ENCODE measurements around the gene BHLHE23. TPM values are rescaled to one million over a fixed set of nuclear protein-coding genes. Genes with fewer than 3 reads are reported as not detected.
"Not testable (repeated sequence)": the region's sequence is repeated elsewhere in the genome, so short reads cannot be mapped to it uniquely, and the experiment has no call there.

Gene BHLHE23
- total RNA-seq, 2 donors from 2014 or later, result not detected

GRCh38 chr20:62962221-62962879 lies 44.4 kb downstream of the BHLHE23 start:
- Histone ChIP-seq H3K27me3 (no peaks in the 10 kb centered on the region), H3K4me1 (no peaks in the 10 kb centered on the region), H3K9me3 (no peaks in the 10 kb centered on the region), H3K36me3 (no peaks in the 10 kb centered on the region), H3K4me3 (no peak overlapping the region), H3K27ac (no peak overlapping the region), H3K9ac (ENCODE audit: low read depth in 2 of 2, low read length in 2 of 2) (no peak overlapping the region)
- DNase-seq, result no peak
- intact Hi-C loops (cut with DNase I), result no loop called here
- TF ChIP-seq, protein P1, sequence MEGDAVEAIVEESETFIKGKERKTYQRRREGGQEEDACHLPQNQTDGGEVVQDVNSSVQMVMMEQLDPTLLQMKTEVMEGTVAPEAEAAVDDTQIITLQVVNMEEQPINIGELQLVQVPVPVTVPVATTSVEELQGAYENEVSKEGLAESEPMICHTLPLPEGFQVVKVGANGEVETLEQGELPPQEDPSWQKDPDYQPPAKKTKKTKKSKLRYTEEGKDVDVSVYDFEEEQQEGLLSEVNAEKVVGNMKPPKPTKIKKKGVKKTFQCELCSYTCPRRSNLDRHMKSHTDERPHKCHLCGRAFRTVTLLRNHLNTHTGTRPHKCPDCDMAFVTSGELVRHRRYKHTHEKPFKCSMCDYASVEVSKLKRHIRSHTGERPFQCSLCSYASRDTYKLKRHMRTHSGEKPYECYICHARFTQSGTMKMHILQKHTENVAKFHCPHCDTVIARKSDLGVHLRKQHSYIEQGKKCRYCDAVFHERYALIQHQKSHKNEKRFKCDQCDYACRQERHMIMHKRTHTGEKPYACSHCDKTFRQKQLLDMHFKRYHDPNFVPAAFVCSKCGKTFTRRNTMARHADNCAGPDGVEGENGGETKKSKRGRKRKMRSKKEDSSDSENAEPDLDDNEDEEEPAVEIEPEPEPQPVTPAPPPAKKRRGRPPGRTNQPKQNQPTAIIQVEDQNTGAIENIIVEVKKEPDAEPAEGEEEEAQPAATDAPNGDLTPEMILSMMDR (IDR thresholded peaks at IDR 0.05), result no peak

DNA sequence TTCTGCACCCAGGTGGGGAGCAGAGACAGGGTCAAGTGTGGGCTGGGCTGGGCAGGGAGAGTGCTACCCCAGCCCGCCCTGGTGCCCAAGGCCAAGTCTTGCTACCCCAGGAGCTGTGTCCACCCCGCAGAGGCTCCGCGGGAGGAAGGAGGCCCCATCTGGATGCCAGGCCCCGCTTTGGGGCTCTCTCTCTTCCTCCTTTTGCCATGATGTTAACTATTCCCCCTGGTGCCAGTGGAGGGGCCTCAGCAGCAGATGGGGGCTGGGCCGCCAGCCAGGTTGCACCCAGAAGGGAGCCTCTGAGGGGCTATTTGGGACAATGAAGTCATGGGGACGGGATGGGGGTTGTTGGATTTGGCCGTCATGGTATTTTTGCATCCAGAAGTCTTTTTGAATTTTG lies 45.0 kb downstream of the BHLHE23 start:
- Histone ChIP-seq H3K4me3 (no peak overlapping the region), H3K36me3 (no peaks in the 10 kb centered on the region), H3K9me3 (no peaks in the 10 kb centered on the region), H3K27me3 (no peaks in the 10 kb centered on the region), H3K4me1 (no peaks in the 10 kb centered on the region), H3K27ac (no peak overlapping the region), H3K9ac (ENCODE audit: low read depth in 2 of 2, low read length in 2 of 2) (no peak overlapping the region)
- TF ChIP-seq, protein P1 (IDR thresholded peaks at IDR 0.05), result no peak
- intact Hi-C loops (cut with DNase I), result no loop called here
- DNase-seq, result no peak

DNA sequence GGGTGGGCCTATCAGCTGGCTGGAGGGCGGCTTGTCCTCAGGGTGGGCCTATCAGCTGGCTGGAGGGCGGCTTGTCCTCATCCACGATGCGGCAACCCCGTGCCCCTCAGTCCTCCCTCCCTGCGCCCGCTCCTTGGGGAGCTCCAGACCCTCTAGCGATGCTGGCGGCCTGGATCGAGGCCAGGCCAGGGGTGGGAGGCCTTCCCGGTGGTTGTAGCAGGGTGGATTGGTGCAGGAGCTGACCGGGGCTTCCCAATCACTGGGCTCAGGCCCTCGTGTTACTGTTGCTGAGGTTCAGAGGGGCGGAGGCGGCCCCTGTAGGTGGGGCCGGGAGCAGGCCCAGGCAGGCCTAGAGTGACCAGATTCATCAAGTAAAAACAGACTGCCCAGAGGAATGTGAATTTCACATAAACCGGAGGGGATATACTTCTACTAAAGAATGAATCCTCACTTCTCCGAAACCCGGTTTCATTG lies 45.4 kb downstream of the BHLHE23 start:
- no peak for DNase-seq
- Histone ChIP-seq H3K36me3 (no peaks in the 10 kb centered on the region), H3K4me1 (no peaks in the 10 kb centered on the region), H3K9ac (ENCODE audit: low read depth in 2 of 2, low read length in 2 of 2) (no peak overlapping the region), H3K9me3 (no peaks in the 10 kb centered on the region), H3K27ac (no peak overlapping the region), H3K27me3 (no peaks in the 10 kb centered on the region), H3K4me3 (no peak overlapping the region)
- intact Hi-C loops (cut with DNase I), result no loop called here
- TF ChIP-seq, protein P1 (IDR thresholded peaks at IDR 0.05), result no peak

DNA sequence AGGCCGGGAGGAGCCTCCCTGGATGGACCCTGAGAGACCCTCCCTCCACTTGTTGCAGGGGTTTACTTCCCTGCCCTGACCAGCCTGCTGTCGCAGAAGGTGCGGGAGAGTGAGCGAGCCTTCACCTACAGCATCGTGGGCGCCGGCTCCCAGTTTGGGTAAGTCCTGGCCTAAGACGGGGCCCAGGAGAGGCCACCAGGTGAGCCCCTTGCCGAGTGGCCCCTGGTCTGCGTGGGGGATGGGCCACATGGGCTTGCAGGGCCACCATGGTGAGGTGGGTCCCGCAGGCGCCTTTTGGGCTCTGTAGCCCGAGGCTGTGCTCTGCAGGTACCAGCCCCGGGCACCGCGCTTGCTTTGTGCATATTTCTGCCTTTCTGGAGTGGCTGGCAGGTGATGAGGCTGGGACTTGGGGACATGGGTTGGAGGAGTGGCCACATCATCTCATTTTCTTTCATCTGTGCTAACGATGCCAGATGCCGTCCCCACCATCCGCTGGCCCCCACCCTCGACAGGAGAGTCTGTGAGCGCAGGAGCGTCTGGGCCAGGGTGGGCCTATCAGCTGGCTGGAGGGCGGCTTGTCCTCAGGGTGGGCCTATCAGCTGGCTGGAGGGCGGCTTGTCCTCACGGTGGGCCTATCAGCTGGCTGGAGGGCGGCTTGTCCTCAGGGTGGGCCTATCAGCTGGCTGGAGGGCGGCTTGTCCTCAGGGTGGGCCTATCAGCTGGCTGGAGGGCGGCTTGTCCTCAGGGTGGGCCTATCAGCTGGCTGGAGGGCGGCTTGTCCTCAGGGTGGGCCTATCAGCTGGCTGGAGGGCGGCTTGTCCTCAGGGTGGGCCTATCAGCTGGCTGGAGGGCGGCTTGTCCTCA lies 46.1 kb downstream of the BHLHE23 start:
- H3K27ac ChIP-seq; H3K9me3 ChIP-seq; DNase-seq; H3K36me3 ChIP-seq; H3K4me3 ChIP-seq; H3K4me1 ChIP-seq; H3K27me3 ChIP-seq; H3K9ac ChIP-seq (ENCODE audit: low read depth in 2 of 2, low read length in 2 of 2); intact Hi-C loops (cut with DNase I): not testable (repeated sequence)

- no peaks in the 10 kb centered on the region for H3K36me3 ChIP-seq
- H3K9ac ChIP-seq (ENCODE audit: low read depth in 2 of 2, low read length in 2 of 2), result no peak overlapping the region
- H3K27ac ChIP-seq, result no peak overlapping the region
- TF ChIP-seq, protein P1 (IDR thresholded peaks at IDR 0.05), result no peak
- H3K4me3 ChIP-seq, result no peak overlapping the region
- no peaks in the 10 kb centered on the region for H3K9me3 ChIP-seq
- intact Hi-C loops (cut with DNase I), result no loop called here
- H3K27me3 ChIP-seq, result no peaks in the 10 kb centered on the region
- H3K4me1 ChIP-seq, result peaks cover 5% of the 10 kb centered on the region
- DNase-seq, result no peak
These were observed 46.7 kb downstream of the BHLHE23 start for GRCh38 chr20:62959998-62960436.
